SK-N-MC (cell line): Measurements from ENCODE around the gene BCOR.

Experiments used
- EZH2 ChIP-seq: fragments of 200-600 bp; sonication (generic); IDR thresholded peaks from one replicate; pipeline ENCODE4 v1.6.1; 2017; ENCODE audit warnings: antibody characterized with exemption
- POLR2AphosphoS5 ChIP-seq: IDR thresholded peaks from 2 replicates; pipeline ENCODE4 v1.6.1; 2012; ENCODE audit warnings: mild to moderate bottlenecking, low read depth, low read length, borderline replicate concordance

DNA sequence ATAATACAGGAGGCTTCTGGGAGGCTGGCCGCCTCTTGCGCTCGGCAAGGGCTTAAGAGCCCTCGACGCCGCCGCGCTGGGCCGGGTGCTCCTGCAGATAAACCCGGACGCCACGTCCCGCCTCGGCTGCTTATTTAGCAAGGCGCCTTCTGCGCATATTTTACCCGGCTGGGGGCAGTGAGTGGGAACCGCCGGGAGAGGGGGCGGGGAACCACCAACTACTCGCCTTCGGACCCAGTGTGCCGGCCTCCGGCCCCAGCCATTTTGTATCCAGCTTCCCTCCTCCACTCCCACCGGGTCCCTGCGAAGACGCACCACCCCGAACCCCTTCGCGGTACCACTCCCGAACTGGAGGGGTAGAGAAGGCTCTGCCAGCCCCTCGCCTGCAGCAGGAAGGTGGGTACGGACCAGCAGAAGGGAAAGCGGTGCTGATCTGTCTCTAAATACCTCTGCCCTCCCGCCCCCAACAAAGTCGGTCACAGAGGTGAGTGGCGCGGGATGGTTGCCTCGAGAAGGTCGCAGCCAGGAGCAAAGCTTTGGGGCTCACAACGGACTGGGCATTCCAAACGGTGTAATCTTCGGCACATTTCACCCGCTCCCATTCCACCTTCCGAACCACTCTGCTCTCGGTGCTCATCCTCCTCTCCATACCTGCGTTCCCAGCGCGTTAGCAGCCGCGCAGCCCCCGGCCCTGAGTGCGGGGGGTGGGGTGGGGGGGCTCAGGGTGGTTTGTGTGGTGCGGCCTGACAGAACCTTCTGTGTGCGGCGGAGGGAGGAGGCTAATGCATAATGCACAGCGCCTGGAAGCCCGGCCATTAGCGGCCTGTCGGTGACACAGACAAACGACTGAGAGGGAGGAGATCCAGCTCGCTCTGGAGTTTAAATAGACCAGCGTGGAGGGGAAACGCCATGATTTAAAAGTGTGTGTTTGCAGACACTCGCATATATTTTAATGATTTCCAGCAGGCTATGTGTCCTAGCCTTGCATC, 4.9 kb upstream of the BCOR start:
- no peak for TF ChIP-seq POLR2AphosphoS5
- TF ChIP-seq EZH2, result no peak
